ENCODE results near the gene PEX1.
"Not testable (repeated sequence)": the region's sequence is repeated elsewhere in the genome, so short reads cannot be mapped to it uniquely, and the experiment has no call there.

The PEX1 gene

GRCh38 chr7:92547579-92547978 is 19.3 kb upstream of the PEX1 start:
- TF ChIP-seq SPI1 (IDR thresholded peaks at IDR 0.05; ENCODE audit: low read depth, low read length) (no peak), POLR2A (IDR thresholded peaks at IDR 0.05; ENCODE audit: low read depth, low read length) (no peak), POLR2AphosphoS5 (IDR thresholded peaks at IDR 0.05; ENCODE audit: low read depth, low read length) (no peak), TAF1 (IDR thresholded peaks at IDR 0.05; ENCODE audit: low read depth, low read length) (no peak), PAX5 (IDR thresholded peaks at IDR 0.05; ENCODE audit: insufficient read depth, low read length, severe bottlenecking) (no peak), POU2F2 (IDR thresholded peaks at IDR 0.05; ENCODE audit: low read depth, low read length) (no peak)
- DNase-seq (ENCODE audit: insufficient read length, low spot score) (no peak), FAIRE-seq (no peak)

DNA sequence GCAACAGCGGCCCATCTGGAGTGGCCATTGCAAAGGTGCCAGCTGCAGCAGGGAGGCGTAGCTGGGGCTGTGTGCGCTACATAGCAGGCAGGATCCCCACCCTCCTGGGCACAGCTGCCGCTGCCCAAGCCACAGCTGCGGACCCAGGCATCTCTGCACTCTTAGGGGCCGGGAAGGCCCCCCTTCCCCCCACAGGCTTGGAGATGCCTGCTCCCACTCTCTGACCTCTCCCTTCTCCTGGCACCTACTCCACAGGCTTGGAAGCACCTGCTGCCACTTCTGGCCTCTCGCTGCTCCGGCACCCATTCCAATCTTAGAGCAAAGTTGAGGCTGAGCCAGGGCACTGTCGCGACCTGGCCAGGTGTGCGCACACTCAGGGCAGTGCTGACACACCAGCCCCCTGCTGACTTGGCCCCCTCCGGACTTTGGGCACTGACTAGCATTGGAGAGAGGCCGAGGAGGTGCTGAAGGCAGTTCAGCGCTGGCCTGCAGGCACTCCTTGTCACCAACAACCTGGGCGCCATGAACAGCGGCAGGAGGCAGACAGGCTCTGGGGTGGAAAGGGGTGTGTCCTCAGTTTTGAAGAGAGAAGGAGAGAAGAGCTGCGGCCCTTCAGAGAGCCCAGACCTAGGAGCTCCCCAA is 18.7 kb upstream of the PEX1 start:
- TF ChIP-seq TAF1 (IDR thresholded peaks at IDR 0.05; ENCODE audit: low read depth, low read length) (no peak), PAX5 (IDR thresholded peaks at IDR 0.05; ENCODE audit: insufficient read depth, low read length, severe bottlenecking) (no peak), POLR2A (IDR thresholded peaks at IDR 0.05; ENCODE audit: low read depth, low read length) (no peak), POU2F2 (IDR thresholded peaks at IDR 0.05; ENCODE audit: low read depth, low read length) (no peak), SPI1 (IDR thresholded peaks at IDR 0.05; ENCODE audit: low read depth, low read length) (no peak), POLR2AphosphoS5 (IDR thresholded peaks at IDR 0.05; ENCODE audit: low read depth, low read length) (no peak)
- FAIRE-seq (no peak), DNase-seq (ENCODE audit: insufficient read length, low spot score) (no peak)

- FAIRE-seq; DNase-seq (ENCODE audit: insufficient read length, low spot score): not testable (repeated sequence)
These were observed 16.8 kb upstream of the PEX1 start for GRCh38 chr7:92545116-92545515.

DNA sequence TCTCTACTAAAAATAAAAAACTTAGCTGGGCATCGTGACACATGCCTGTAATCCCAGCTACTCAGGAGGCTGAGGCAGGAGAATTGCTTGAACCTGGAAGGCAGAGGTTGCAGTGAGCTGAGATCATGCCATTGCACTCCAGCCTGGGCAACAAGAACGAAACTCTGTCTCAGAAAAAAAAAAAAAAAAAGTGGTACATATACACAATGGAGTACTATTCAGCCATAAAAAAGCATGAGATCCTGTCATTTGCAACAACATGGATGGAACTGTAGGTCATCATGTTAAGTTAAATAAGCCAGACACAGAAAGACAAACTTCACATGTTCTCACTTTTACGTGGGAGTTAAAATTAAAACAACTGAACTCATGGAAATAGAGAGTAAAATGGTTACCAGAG is 15.2 kb upstream of the PEX1 start:
- FAIRE-seq; DNase-seq (ENCODE audit: insufficient read length, low spot score): not testable (repeated sequence)

GRCh38 chr7:92534572-92534971 is 6.3 kb upstream of the PEX1 start:
- TF ChIP-seq PAX5 (IDR thresholded peaks at IDR 0.05; ENCODE audit: insufficient read depth, low read length, severe bottlenecking) (no peak), POLR2A (IDR thresholded peaks at IDR 0.05; ENCODE audit: low read depth, low read length) (no peak), TAF1 (IDR thresholded peaks at IDR 0.05; ENCODE audit: low read depth, low read length) (no peak), POLR2AphosphoS5 (IDR thresholded peaks at IDR 0.05; ENCODE audit: low read depth, low read length) (no peak), SPI1 (IDR thresholded peaks at IDR 0.05; ENCODE audit: low read depth, low read length) (no peak), POU2F2 (IDR thresholded peaks at IDR 0.05; ENCODE audit: low read depth, low read length) (no peak)
- FAIRE-seq (no peak), DNase-seq (ENCODE audit: insufficient read length, low spot score) (no peak)

DNA sequence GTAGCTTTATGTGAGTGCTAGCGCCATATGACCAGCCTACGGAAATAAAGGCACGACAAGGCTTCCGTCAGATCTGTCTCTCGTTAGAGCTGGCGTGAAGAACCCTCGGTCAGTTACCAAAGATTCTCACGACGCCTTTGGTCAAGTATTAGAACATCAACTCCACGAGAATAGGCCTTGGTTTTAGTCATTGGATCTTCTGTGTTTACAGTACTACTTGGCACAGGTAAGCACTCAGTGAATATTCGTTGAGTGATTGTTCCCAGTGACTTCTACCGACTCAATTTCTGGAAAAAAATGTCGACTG is 591 bp upstream of the PEX1 start:
- no peak for FAIRE-seq
- DNase-seq (ENCODE audit: insufficient read length, low spot score): peak; percentile 3
- TF ChIP-seq POU2F2 (IDR thresholded peaks at IDR 0.05; ENCODE audit: low read depth, low read length) (no peak), POLR2AphosphoS5 (IDR thresholded peaks at IDR 0.05; ENCODE audit: low read depth, low read length) (no peak), PAX5 (IDR thresholded peaks at IDR 0.05; ENCODE audit: insufficient read depth, low read length, severe bottlenecking) (no peak), SPI1 (IDR thresholded peaks at IDR 0.05; ENCODE audit: low read depth, low read length) (no peak)

GRCh38 chr7:92527300-92528187 is 776 bp downstream of the PEX1 start:
- FAIRE-seq: peak; percentile 95
- peak; percentile 30 for DNase-seq (ENCODE audit: insufficient read length, low spot score)
- no peak for TF ChIP-seq SPI1 (IDR thresholded peaks at IDR 0.05; ENCODE audit: low read depth, low read length)
- no peak for TF ChIP-seq POLR2AphosphoS5 (IDR thresholded peaks at IDR 0.05; ENCODE audit: low read depth, low read length)
- no peak for TF ChIP-seq PAX5 (IDR thresholded peaks at IDR 0.05; ENCODE audit: insufficient read depth, low read length, severe bottlenecking)
- no peak for TF ChIP-seq POLR2A (IDR thresholded peaks at IDR 0.05; ENCODE audit: low read depth, low read length)
- no peak for TF ChIP-seq POU2F2 (IDR thresholded peaks at IDR 0.05; ENCODE audit: low read depth, low read length)
- TF ChIP-seq TAF1 (IDR thresholded peaks at IDR 0.05; ENCODE audit: low read depth, low read length): no peak

DNA sequence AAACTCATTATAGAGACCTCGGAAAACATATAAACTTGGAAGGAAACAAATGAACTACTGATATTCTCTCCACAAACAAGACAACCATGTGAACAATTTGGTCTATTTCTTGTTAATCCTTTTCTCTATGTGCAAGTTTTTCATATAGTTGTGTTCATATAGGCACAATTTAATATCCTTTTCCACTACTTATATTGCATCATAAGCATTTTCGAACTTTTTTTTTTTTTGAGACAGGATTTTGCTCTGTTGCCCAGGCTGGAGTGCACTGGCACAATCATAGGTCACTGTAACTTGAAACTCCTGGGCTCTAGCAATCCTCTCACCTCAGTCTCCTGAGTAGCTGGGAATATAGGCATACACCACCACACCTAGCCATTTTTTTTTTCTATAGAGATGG is 5.2 kb downstream of the PEX1 start:
- FAIRE-seq (no peak), DNase-seq (ENCODE audit: insufficient read length, low spot score) (no peak)
- no peak for TF ChIP-seq POU2F2 (IDR thresholded peaks at IDR 0.05; ENCODE audit: low read depth, low read length)
- no peak for TF ChIP-seq POLR2AphosphoS5 (IDR thresholded peaks at IDR 0.05; ENCODE audit: low read depth, low read length)
- TF ChIP-seq TAF1 (IDR thresholded peaks at IDR 0.05; ENCODE audit: low read depth, low read length): no peak
- no peak for TF ChIP-seq PAX5 (IDR thresholded peaks at IDR 0.05; ENCODE audit: insufficient read depth, low read length, severe bottlenecking)
- no peak for TF ChIP-seq POLR2A (IDR thresholded peaks at IDR 0.05; ENCODE audit: low read depth, low read length)
- no peak for TF ChIP-seq SPI1 (IDR thresholded peaks at IDR 0.05; ENCODE audit: low read depth, low read length)

DNA sequence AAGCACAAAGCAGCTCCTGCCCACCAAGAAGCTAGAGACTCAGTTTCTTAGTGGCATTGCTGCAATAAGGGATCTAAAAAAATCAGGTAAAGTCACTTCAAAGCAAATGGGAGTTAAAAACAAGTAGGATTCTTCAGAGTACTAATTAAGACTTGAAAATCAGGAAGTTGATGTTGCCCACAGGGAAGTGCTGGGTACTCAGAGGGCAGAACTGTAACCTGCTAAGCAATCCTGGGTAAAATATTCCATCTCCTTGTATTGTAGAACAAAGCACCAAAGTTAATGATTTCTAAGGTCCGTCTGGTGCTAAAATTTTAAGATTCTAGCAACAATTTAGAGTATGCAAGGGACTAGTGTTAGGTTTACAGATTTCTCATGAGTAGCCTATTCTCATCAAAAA is 8.3 kb downstream of the PEX1 start:
- FAIRE-seq (no peak), DNase-seq (ENCODE audit: insufficient read length, low spot score) (no peak)
- TF ChIP-seq POLR2AphosphoS5 (IDR thresholded peaks at IDR 0.05; ENCODE audit: low read depth, low read length) (no peak), PAX5 (IDR thresholded peaks at IDR 0.05; ENCODE audit: insufficient read depth, low read length, severe bottlenecking) (no peak), POLR2A (IDR thresholded peaks at IDR 0.05; ENCODE audit: low read depth, low read length) (no peak), SPI1 (IDR thresholded peaks at IDR 0.05; ENCODE audit: low read depth, low read length) (no peak), TAF1 (IDR thresholded peaks at IDR 0.05; ENCODE audit: low read depth, low read length) (no peak), POU2F2 (IDR thresholded peaks at IDR 0.05; ENCODE audit: low read depth, low read length) (no peak)

DNA sequence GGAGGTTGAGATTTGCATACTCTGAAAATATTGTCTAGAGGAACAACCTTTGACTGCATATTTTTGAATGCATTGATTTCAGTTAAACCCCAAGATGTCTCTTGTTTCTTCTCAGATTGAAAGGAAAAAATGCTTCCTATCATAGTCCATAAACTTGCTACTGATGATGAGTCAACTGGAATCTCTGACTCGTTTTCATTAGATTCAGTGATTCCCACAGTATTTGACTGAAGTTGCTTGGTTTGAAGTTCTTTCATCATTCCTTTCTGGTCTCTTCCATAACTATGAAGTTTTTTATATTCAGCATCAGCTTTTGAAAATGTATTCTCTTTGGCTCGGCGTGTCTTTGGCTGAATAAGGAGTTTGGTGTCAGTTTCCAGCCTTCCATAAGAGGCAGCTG is 10.7 kb downstream of the PEX1 start:
- DNase-seq (ENCODE audit: insufficient read length, low spot score) (no peak), FAIRE-seq (no peak)
- TF ChIP-seq POU2F2 (IDR thresholded peaks at IDR 0.05; ENCODE audit: low read depth, low read length) (no peak), POLR2A (IDR thresholded peaks at IDR 0.05; ENCODE audit: low read depth, low read length) (no peak), PAX5 (IDR thresholded peaks at IDR 0.05; ENCODE audit: insufficient read depth, low read length, severe bottlenecking) (no peak), POLR2AphosphoS5 (IDR thresholded peaks at IDR 0.05; ENCODE audit: low read depth, low read length) (no peak), SPI1 (IDR thresholded peaks at IDR 0.05; ENCODE audit: low read depth, low read length) (no peak), TAF1 (IDR thresholded peaks at IDR 0.05; ENCODE audit: low read depth, low read length) (no peak)
